Adrenal gland (tissue), 12 donors: Measurements from ENCODE around the gene MAPT. TPM values are rescaled to one million over a fixed set of nuclear protein-coding genes. Genes with fewer than 3 reads are reported as not detected.
A peak's percentile ranks its signal among the peaks of the same experiment; 100 is the strongest.

Source experiments
- DNase-seq, 7 donors: peaks; one replicate each; pipeline ENCODE4 v3.0.0-alpha.2; 2019 to 2020
- H3K27ac ChIP-seq, 5 donors: fragments of 200-600 bp; sonication (generic) in 4 of 5; 1 replicate in 3 of 5; 2 replicates in 2 of 5; pipeline versions ENCODE4 v1.5.1 to v1.8.0; 2016 to 2020; ENCODE audit warnings: mild to moderate bottlenecking in 1 of 5
- H3K27me3 ChIP-seq: fragments of 200-600 bp; 2 replicates; pipeline ENCODE4 v1.8.0; 2021
- H3K36me3 ChIP-seq, 2 donors: fragments of 200-600 bp; replicated peaks in 1 of 2; 1 replicate in 1 of 2; 2 replicates in 1 of 2; pipeline versions ENCODE4 v1.5.1 to v1.8.0; 2018 to 2022
- H3K4me1 ChIP-seq, 2 donors: fragments of 200-600 bp; replicated peaks in 1 of 2; 1 replicate in 1 of 2; 2 replicates in 1 of 2; pipeline versions ENCODE4 v1.5.1 to v1.8.0; 2018 to 2021
- H3K4me3 ChIP-seq, 4 donors: fragments of 200-600 bp; sonication (generic) in 3 of 4; one replicate each; pipeline ENCODE4 v1.5.1; 2016 to 2018
- H3K9me3 ChIP-seq, 3 donors: fragments of 200-600 bp; sonication (generic) in 1 of 3; replicated peaks in 1 of 3; 1 replicate in 2 of 3; 2 replicates in 1 of 3; pipeline versions ENCODE4 v1.5.1 to v1.8.0; 2016 to 2021
- POLR2A ChIP-seq, 2 donors: fragments of 450-650 bp; IDR thresholded peaks; one replicate each; pipeline ENCODE4 v1.6.1; 2017; ENCODE audit warnings: antibody characterized with exemption in 2 of 2, mild to moderate bottlenecking in 2 of 2, moderate library complexity in 1 of 2
- WGBS, 4 donors: extraction: QIAGEN DNeasy Blood & Tissue Kit in 2 of 4; methylation state at CpG; one replicate each; pipeline versions ENCODE4 v1.1.5 to v1.1.7; 2013 to 2017; 5-methylcytosine and 5-hydroxymethylcytosine counted together
- intact Hi-C, 2 donors: fragments of 100-400 bp; cut with DNase I; formaldehyde crosslinking; loops; one replicate each; pipeline versions ENCODE4 v1.14.1 to v1.15.0; 2022 to 2023
- polyA plus RNA-seq, 3 donors: library from polyadenylated mRNA; stranded (reverse); fragments of 200-250 nt in 2 of 3; fragments of 350-450 nt in 1 of 3; fragmentation: Illumina TruSeq in 1 of 3; extraction: RNeasy Lipid Tissue Mini Kit (QIAGEN cat#74804) in 1 of 3; gene quantifications; one replicate each; pipeline ENCODE4 v1.2.3, GENCODE V29; 2013 to 2014
- total RNA-seq, 9 donors: library from RNA; depleted of rRNA in 4 of 9; stranded (reverse); fragments of >200 nt in 4 of 9; fragments of 120-200 nt in 1 of 9; fragmentation: NEBNext Ultra II Directional in 1 of 9; extraction: Animal tissue kit (Norgen Biotek cat#: 25700) in 1 of 9; gene quantifications; one replicate each; pipeline versions ENCODE4 v1.1.0 to v1.2.4, GENCODE V29; 2013 to 2023
- TF ChIP-seq, protein P1 (sequence below), 6 experiments: fragments of 450-650 bp in 4 of 6; fragments of 200-600 bp in 2 of 6; sonication (generic) in 1 of 6; IDR thresholded peaks; 1 replicate in 5 of 6; 2 replicates in 1 of 6; pipeline versions ENCODE4 v1.5.1 to v1.8.0; 2016 to 2021; ENCODE audit warnings: antibody characterized with exemption in 6 of 6, mild to moderate bottlenecking in 2 of 6, moderate library complexity in 1 of 6
- donor health status: healthy with polysubstance abuse.
- donor health status: Bipolar disorder and iron deficiency.
- donor health status: DM: yes; HTN: yes; CAD: no.
- donor health status: DM: no; HTN: no; CAD: no.
- donor health status: DM: no; HTN: no; CAD: no.
- donor health status: DM: yes; HTN: yes; CAD: no.

Gene MAPT
- total and polyA plus RNA-seq, 12 donors = 0.72 to 17.6 (median 3.3) TPM

DNA sequence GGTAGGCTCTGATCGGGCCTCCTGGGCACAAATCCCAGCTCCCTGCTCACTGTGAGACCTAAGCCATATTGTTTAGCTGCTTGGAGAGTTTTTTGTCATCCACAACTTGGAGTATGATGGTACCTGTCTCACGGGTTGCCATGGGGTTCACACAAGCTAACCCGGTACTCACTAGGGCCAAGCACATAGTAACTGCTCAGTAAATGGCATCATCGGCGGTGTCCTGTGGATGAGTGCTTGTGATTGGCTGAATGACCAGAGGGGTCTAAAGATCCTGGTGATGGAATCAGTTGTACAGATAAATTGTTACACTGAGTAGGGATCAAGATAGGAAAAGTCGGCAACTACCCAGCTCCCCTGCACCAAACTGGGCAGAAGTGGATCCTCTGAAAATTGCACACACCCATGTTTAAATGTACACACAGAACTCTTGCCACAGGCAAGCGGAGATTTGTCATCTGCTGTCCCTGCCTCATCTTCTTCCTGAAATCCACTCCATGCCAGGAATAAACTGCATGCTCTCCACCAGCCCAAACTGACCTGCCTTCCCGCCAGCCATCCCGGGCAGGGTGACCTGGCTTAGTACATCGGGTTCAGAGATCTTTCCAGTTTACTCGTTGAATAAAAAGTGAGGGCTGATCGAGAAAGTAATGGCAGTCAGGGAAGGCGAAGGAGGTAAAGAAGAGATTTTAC lies 6.5 kb downstream of the MAPT start:
- H3K9me3 ChIP-seq = no peaks in the 10 kb centered on the region
- peaks cover 0 to under 1% of the 10 kb centered on the region in 2 donors for H3K4me1 ChIP-seq
- H3K36me3 ChIP-seq = no peaks in the 10 kb centered on the region
- H3K27ac ChIP-seq = no peak overlapping the region
- peaks cover 32% of the 10 kb centered on the region for H3K27me3 ChIP-seq
- DNase-seq = no peak
- intact Hi-C loops = no loop called here
- TF ChIP-seq, protein P1, sequence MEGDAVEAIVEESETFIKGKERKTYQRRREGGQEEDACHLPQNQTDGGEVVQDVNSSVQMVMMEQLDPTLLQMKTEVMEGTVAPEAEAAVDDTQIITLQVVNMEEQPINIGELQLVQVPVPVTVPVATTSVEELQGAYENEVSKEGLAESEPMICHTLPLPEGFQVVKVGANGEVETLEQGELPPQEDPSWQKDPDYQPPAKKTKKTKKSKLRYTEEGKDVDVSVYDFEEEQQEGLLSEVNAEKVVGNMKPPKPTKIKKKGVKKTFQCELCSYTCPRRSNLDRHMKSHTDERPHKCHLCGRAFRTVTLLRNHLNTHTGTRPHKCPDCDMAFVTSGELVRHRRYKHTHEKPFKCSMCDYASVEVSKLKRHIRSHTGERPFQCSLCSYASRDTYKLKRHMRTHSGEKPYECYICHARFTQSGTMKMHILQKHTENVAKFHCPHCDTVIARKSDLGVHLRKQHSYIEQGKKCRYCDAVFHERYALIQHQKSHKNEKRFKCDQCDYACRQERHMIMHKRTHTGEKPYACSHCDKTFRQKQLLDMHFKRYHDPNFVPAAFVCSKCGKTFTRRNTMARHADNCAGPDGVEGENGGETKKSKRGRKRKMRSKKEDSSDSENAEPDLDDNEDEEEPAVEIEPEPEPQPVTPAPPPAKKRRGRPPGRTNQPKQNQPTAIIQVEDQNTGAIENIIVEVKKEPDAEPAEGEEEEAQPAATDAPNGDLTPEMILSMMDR (IDR thresholded peaks at IDR 0.05) = no peak
- no peak for TF ChIP-seq POLR2A (IDR thresholded peaks at IDR 0.05)
- H3K4me3 ChIP-seq = no peak overlapping the region
- WGBS, 4 donors = 81 to 92% (median 89%) methylated on average over 13 of the region's 13 CpGs

DNA sequence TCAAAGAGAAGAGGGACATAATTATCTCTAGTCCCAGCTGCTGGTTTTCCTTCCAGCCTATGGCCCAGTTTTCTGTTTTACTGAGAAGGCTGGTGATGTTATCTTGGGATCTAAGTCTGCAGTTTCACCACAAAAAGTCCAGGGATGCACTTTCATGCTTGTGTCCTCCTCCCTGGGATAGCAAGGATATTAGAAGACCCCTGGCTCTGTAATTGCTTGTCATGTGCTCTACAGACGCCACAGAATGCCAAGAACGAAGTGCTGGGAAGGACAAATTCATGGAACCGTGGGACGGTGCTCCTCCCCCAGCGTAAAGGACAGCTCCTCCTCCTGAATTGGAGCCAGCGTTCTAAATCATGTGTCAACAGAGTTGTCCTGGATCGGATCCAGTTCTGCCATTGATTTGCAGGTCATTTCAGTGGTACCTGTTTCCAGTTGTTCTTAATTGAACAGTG lies 8.6 kb downstream of the MAPT start:
- peak in 6 of 7 donors; percentile 39 to 80 (median 49) for DNase-seq
- TF ChIP-seq POLR2A (IDR thresholded peaks at IDR 0.05) = no peak
- TF ChIP-seq, protein P1 (IDR thresholded peaks at IDR 0.05) = no peak
- Histone ChIP-seq H3K27me3 (peaks cover 12% of the 10 kb centered on the region), H3K36me3 (no peaks in the 10 kb centered on the region), H3K4me1 (no peaks in the 10 kb centered on the region), H3K9me3 (no peaks in the 10 kb centered on the region), H3K27ac (no peak overlapping the region), H3K4me3 (peak overlapping the region in 1 of 4 donors; percentile 10)
- 15 to 22% (median 18%) methylated on average over 7 of the region's 7 CpGs for WGBS, 4 donors
- intact Hi-C loops = no loop called here

DNA sequence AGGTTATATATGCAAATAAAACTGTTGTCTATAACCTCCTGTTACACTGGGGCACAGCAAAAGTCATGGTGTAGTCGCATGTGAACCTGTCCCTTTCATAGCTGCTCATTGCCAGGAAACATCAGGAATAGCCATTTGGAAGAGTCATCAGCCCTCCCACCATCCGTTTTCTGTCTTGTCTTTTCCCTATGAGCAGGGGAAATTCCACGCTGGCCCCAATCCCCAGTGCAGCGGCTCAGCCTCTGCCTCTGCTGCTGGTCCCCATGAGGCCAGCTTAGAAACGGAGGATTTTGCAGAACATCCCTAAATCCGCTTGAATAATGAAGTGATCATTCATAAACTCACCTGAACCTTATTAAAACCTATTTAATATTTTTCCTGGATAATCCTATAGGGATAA lies 10.5 kb downstream of the MAPT start:
- TF ChIP-seq, protein P1 (IDR thresholded peaks at IDR 0.05) = no peak
- no peak for TF ChIP-seq POLR2A (IDR thresholded peaks at IDR 0.05)
- Histone ChIP-seq H3K9me3 (no peaks in the 10 kb centered on the region), H3K4me1 (no peaks in the 10 kb centered on the region), H3K4me3 (no peak overlapping the region), H3K36me3 (no peaks in the 10 kb centered on the region), H3K27ac (no peak overlapping the region), H3K27me3 (no peaks in the 10 kb centered on the region)
- 64 to 82% (median 72%) methylated on average over 6 of the region's 6 CpGs for WGBS, 4 donors
- intact Hi-C loops = no loop called here
- no peak for DNase-seq

DNA sequence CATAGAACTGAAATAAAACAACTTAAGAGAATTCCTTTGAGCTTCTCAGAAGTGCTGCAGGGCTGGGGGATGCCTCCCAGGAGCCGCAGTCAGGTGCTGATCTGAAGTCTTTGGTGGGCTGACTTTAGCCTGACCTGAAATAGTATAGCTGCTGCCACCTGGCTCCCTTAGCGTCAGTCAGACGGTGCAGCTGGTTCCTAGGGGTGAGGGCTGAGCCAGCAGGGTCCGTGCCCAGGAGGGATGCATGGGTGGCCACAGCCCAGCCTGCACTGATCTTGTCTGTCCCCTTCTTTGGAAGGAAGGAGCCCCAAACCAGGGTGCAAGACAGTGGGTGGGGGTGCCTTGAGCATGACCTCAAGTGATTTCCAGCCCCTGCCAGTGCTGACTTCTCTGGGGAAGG lies 11.5 kb downstream of the MAPT start:
- Histone ChIP-seq H3K36me3 (no peaks in the 10 kb centered on the region), H3K9me3 (no peaks in the 10 kb centered on the region), H3K4me3 (no peak overlapping the region), H3K27ac (no peak overlapping the region), H3K27me3 (no peaks in the 10 kb centered on the region), H3K4me1 (no peaks in the 10 kb centered on the region)
- no peak for TF ChIP-seq POLR2A (IDR thresholded peaks at IDR 0.05)
- TF ChIP-seq, protein P1 (IDR thresholded peaks at IDR 0.05) = no peak
- 54 to 63% (median 58%) methylated on average over 3 to 4 of the region's 4 CpGs for WGBS, 4 donors
- intact Hi-C loops = no loop called here
- DNase-seq = no peak
